ENCODE results near the gene ADGRB3. TPM values are rescaled to one million over a fixed set of nuclear protein-coding genes. Genes with fewer than 3 reads are reported as not detected.
"Not testable (repeated sequence)": the region's sequence is repeated elsewhere in the genome, so short reads cannot be mapped to it uniquely, and the experiment has no call there.

The ADGRB3 gene
- total and polyA plus RNA-seq, 8 donors: 0.04 to 0.34 (median 0.21) TPM

DNA sequence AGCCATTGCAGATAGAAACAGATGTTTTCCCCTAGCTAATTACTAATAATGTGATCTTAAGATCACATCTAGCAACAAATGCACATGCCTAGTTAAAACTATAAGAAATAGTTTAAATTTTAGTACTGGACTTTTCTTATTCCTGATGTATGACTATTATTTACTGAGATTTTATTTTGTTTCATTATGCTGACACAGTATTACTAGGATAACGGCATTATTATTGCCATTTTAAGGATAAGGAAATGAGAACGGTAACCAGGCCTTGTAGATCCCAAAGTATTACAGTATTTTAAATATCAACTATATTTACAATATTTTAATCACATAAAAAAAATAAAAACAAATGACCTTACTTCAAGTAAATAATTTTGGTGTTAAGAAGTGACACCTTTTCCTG, 240.3 kb downstream of the ADGRB3 start:
- ATAC-seq: no peak
- Histone ChIP-seq H3K4me3 (no peak overlapping the region), H3K27me3 (no peaks in the 10 kb centered on the region), H3K36me3 (no peaks in the 10 kb centered on the region), H3K4me1 (no peaks in the 10 kb centered on the region), H3K9me3 (no peaks in the 10 kb centered on the region), H3K27ac (no peak overlapping the region)
- no peak for FAIRE-seq
- intact Hi-C loops (cut with DNase I): no loop called here
- WGBS, 2 donors: 56 to 67% methylated on average over 2 of the region's 2 CpGs
- TF ChIP-seq, protein P1, sequence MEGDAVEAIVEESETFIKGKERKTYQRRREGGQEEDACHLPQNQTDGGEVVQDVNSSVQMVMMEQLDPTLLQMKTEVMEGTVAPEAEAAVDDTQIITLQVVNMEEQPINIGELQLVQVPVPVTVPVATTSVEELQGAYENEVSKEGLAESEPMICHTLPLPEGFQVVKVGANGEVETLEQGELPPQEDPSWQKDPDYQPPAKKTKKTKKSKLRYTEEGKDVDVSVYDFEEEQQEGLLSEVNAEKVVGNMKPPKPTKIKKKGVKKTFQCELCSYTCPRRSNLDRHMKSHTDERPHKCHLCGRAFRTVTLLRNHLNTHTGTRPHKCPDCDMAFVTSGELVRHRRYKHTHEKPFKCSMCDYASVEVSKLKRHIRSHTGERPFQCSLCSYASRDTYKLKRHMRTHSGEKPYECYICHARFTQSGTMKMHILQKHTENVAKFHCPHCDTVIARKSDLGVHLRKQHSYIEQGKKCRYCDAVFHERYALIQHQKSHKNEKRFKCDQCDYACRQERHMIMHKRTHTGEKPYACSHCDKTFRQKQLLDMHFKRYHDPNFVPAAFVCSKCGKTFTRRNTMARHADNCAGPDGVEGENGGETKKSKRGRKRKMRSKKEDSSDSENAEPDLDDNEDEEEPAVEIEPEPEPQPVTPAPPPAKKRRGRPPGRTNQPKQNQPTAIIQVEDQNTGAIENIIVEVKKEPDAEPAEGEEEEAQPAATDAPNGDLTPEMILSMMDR (IDR thresholded peaks at IDR 0.05): no peak
- no peak for DNase-seq

DNA sequence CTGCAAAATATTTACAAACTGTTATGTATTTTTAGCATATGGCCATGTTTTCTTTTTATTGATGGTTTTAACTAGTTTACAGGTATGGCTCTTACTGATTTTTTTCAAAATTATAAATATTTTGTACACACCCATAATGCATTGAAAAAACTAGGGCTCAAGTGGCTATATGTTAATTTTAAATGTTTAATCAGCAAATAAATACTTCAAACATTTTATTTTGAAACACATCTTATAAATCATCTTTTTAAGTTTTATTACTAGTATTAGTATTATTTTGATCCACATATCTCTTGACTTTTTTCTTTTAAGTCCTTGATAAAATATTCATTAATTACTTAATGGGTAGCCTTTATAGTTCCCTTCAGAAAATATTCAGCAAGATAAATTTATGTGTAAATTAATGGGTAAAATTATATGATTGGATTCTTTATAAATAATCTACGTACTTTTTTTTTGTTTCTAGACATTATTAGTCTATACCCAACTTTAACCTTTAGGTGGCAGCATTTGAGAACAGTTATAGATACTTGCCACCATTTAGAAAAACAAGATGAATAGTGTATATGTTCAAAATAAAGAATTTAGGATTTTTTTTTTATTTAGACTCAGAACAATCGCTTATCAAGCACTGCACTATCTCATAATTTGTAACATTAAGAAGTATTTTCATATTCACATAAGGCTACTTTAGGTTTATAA, 241.9 kb downstream of the ADGRB3 start:
- no peaks in the 10 kb centered on the region for H3K27me3 ChIP-seq
- H3K27ac ChIP-seq: no peak overlapping the region
- peak; percentile 94 for FAIRE-seq
- 2 to 6% methylated on average over 2 of the region's 2 CpGs for WGBS, 2 donors
- no peaks in the 10 kb centered on the region for H3K36me3 ChIP-seq
- intact Hi-C loops (cut with DNase I): no loop called here
- no peak overlapping the region for H3K4me3 ChIP-seq
- H3K9me3 ChIP-seq: no peaks in the 10 kb centered on the region
- TF ChIP-seq, protein P1 (IDR thresholded peaks at IDR 0.05): peak in 3 of 4 donors; percentile 12 to 19 (median 17)
- no peaks in the 10 kb centered on the region for H3K4me1 ChIP-seq
- no peak for DNase-seq
- ATAC-seq: peak in 1 of 4 donors; percentile 53

DNA sequence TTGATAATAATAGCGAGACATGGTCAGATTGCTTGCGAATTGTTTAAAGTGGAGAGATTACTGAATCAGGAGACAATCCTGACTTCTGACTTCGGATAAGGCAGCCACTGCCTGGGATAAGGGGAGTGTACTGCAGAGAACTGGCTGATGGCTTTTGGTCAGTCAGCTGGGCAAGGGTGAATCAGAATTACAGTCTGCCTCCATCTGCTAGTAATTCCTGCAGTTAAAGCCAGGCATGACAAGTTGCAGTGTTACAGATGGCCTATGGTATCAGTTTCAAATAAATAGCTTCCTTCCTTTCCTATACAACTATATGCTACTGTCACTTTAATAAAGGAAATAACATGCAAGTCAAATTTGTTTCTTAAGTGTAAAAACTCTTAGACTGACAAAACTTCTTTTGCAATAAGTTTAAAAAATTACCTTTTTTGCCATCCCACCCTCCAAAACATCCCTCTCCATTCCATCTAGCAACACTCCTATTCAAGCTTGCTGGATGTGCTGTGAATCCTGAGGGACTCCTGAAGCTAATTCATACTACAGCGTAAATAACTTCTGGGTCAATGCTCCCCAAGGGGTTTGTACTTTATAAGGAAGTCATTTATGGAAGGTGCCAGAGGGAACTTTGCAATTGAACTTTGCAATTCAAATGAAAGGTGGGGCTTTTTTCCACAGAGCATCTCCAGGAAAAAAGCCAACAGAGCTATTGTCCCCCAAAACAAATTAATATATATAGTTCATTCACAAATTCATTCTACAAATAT, 245.2 kb downstream of the ADGRB3 start:
- FAIRE-seq (no peak), DNase-seq (no peak), ATAC-seq (no peak)
- H3K4me3 ChIP-seq: no peak overlapping the region
- no peaks in the 10 kb centered on the region for H3K27me3 ChIP-seq
- TF ChIP-seq, protein P1 (IDR thresholded peaks at IDR 0.05): no peak
- WGBS, 2 donors: 63 to 78% methylated on average over 4 of the region's 4 CpGs
- H3K9me3 ChIP-seq: no peaks in the 10 kb centered on the region
- H3K27ac ChIP-seq: no peak overlapping the region
- intact Hi-C loops (cut with DNase I): no loop called here
- no peaks in the 10 kb centered on the region for H3K4me1 ChIP-seq
- H3K36me3 ChIP-seq: no peaks in the 10 kb centered on the region

DNA sequence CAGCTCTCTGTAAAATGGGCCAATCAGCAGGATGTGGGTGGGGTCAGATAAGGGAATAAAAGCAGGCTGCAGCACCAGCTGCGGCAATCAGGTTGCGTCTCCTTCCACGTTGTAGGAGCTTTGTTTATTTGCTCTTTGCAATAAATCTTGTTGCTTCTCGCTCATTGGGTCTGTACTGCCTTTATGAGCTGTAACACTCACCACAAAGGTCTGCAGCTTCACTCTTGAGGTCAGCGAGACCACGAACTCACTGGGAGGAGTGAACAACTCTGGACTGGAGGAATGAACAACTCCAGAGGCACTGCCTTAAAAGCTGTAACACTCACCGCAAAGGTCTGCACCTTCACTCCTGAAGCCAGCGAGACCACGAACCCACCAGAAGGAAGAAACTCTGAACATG, 248.2 kb downstream of the ADGRB3 start:
- FAIRE-seq; H3K9me3 ChIP-seq; H3K4me3 ChIP-seq; ATAC-seq; H3K27me3 ChIP-seq; intact Hi-C loops (cut with DNase I); DNase-seq; H3K36me3 ChIP-seq; H3K4me1 ChIP-seq; H3K27ac ChIP-seq: not testable (repeated sequence)
- WGBS, 2 donors: 70% methylated on average over 9 of the region's 9 CpGs

DNA sequence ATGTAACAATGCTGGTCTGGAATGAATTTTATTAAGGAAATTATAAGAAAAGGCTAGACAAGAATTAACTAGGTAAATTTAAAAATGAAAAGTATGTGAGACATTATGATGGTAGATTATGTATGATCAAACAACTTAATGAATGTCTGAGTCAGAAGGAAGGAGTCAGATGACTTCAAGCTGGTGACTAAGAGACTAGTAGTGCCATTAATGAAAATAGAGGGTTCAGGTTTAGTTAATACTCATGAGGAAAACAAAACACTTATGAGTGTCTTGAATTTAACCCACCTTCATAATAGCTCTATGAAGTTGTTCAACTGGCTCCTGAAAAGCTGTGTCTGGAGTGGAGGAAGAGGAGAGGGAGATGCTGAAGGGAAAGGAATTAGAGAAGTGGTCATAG, 256.3 kb downstream of the ADGRB3 start:
- intact Hi-C loops (cut with DNase I): no loop called here

More for the DNA sequence above, 256.3 kb downstream of the ADGRB3 start:
- DNase-seq (no peak), FAIRE-seq (no peak), ATAC-seq (no peak)
- Histone ChIP-seq H3K9me3 (no peaks in the 10 kb centered on the region), H3K4me1 (no peaks in the 10 kb centered on the region), H3K4me3 (no peak overlapping the region), H3K27me3 (no peaks in the 10 kb centered on the region), H3K27ac (no peak overlapping the region), H3K36me3 (no peaks in the 10 kb centered on the region)
- TF ChIP-seq, protein P1 (IDR thresholded peaks at IDR 0.05): no peak

Data from pancreas (tissue), 10 donors.